ENCODE results near the gene GAPVD1.
A peak's percentile ranks its signal among the peaks of the same experiment; 100 is the strongest.

Gene GAPVD1

GRCh38 chr9:125405938-125406809, 144.5 kb downstream of the GAPVD1 start:
- DNase-seq (ENCODE audit: low read depth in 2 of 2) = no peak

GRCh38 chr9:125406810-125407087, 145.1 kb downstream of the GAPVD1 start:
- DNase-seq (ENCODE audit: low read depth in 2 of 2) = no peak

GRCh38 chr9:125407432-125407973, 145.9 kb downstream of the GAPVD1 start:
- DNase-seq (ENCODE audit: low read depth in 2 of 2) = no peak

- peak; percentile 61 to 80 for DNase-seq (ENCODE audit: low read depth in 2 of 2)
Measured at GRCh38 chr9:125407974-125408900, 146.6 kb downstream of the GAPVD1 start.

DNA sequence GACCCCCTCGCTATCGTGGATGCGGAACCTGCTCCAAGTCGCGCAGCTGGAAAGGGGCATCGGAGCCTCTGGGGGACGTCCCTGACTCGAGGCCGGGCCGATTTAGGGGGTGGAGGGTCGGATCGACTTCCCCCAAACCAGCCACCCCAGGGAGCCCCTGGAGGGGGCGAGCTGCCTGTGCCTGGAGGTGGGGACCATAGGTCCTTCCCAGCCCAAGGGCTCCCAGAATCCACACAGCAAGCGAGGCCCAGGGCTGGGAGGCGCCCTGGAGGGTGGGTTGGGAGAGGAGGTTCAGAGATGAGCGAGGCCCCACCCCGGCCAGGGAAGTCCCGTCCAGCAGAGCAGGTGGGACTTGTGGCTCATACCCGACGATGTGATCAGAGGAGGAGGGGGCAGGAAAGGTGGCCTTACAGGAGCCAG, 147.6 kb downstream of the GAPVD1 start:
- no peak for DNase-seq (ENCODE audit: low read depth in 2 of 2)

DNA sequence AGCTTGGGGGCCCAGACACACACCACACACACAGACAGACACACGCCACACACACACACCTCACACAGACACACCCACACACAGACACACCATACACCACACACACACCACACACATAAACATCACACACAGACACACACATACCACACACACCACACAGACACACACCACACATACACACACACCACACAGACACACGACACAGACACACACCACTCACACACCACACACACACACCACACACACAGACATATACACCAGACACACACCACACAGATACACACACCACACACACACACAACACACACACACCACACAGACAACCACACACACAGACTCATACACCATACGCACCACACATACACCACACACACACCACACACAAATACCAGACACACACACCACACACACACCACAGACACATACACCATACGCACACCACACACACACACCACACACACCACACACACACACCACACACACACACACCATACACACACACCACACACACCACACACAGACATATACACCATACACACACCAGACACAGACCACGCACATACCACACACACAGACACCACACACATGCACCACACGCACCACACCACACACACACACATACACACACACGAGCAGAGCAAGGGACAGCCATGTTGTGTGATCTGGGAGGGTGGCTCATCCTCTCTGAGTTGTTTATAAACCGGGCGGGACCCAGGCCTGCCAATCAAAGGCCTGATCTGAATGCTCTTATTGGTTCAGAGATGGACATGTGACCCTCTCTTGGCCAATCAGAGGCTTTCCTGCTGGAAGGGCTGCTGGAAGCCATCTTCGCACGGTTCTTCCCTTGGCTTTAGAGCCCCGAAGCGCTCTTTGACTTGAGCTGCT, 148.3 kb downstream of the GAPVD1 start:
- DNase-seq (ENCODE audit: low read depth in 2 of 2) = peak in 1 of 2 experiments; percentile 26

DNA sequence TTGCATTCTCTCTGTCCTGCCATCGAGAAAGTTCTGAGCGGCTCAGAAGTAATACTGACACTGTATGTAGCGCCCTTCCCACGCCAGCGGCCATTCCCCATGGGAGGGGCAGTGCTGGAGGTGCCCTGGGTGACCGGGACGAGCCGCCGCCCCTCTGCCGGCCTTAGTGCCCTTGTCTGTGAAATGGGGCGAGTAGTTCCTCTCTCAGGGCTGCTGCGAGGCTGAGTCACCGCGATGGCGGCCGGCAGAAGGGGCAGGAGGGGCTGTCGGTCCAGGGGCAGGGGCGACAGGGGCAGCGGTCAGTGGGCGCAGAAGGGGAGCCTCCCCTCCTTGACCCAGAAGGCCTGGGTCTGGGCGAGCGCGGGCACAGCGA, 148.9 kb downstream of the GAPVD1 start:
- no peak for DNase-seq (ENCODE audit: low read depth in 2 of 2)

GRCh38 chr9:125411171-125411756, 149.6 kb downstream of the GAPVD1 start:
- no peak for DNase-seq (ENCODE audit: low read depth in 2 of 2)

DNA sequence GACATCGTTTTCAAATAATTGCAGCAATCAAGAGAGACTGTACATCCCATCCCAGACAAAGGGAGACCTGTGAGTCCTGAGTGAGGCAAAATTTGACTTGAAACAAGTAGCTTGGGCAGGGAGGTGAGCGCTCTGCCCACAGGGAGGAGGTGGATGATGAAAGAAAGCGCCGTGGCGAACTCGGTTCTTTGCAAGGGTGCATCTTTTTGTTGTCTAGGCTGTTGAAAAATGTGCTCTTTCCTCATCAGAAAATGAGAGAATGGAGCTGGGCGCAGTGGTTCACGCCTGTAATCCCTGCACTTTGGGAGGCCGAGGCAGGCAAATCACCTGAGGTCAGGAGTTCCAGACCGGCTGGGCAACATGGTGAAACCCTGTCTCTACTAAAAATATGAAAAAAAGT, 150.5 kb downstream of the GAPVD1 start:
- no peak for DNase-seq (ENCODE audit: low read depth in 2 of 2)

- no peak for DNase-seq (ENCODE audit: low read depth in 2 of 2)
Measured at GRCh38 chr9:125413579-125413978, 152.0 kb downstream of the GAPVD1 start.

DNA sequence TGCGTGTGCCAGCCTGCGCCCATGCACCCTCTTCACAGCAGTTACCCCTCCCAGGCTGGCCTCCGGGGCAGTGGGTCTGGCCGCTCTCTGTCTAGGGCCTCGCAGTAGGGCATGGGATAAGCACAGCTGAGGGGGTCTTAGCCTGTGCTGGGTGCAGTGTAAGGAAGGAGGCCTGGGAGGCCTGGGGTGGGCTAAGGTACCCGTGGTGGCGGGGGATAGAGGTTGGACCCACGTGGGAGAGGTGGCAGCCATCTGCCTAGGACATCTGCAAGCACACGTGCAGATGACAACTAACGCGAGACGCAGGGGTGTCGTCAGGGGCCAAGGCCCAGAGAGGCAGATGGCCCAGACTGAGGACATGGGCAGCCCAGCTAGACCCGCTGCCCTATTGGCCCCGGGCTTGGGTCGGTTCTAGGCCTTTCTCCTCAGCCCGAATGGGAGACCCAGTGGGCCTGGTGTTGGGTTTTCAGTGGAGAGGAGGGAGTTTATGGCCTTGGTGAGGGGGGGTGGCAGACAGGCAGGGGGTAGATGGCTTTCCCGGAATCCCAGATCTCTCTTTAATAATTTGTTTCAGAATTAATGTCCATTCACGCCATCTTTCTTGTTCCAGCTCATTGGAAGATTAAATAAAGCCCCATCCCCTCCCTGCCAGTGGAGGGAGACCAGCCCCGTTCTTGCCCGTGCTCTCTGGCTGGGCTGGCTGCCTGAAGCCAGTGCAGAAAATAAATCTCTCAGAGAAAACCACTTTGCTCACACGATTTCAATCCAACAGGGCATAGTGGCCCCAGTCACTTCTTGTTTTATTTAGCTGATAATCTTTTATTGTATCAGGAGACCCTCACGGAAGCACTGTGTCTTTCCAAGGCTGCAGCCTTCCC, 154.2 kb downstream of the GAPVD1 start:
- DNase-seq (ENCODE audit: low read depth in 2 of 2) = no peak

DNA sequence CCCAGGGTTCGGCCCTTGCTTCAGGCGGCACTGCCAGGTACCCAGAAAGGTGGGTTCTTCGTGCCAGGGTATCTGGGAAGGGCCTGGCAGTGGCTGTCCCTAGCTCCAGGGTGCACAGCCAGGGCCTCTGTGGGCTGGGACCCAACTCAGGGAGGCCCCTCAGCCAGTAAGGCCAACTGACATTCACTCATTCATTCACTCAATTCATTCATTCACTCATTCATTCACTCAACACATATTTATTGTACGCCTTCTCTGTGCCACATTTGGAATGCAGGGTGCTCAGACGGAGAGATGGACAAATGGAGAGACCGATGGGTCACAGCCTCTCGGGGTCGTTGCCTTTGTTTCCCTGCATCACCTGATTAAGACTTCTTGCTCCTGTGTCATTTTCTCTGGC, 154.9 kb downstream of the GAPVD1 start:
- no peak for DNase-seq (ENCODE audit: low read depth in 2 of 2)
